Ascending aorta (tissue), 2 donors: ENCODE data around the gene ECHS1. TPM values are rescaled to one million over a fixed set of nuclear protein-coding genes. Genes with fewer than 3 reads are reported as not detected.

Source experiments
- DNase-seq, 2 donors: peaks; one replicate each; pipeline ENCODE4 v3.0.0-alpha.2; 2019; ENCODE audit warnings: low spot score in 2 of 2
- H3K27ac ChIP-seq, 2 donors: fragments of 200-600 bp; sonication (generic); one replicate each; pipeline ENCODE4 v1.5.1; 2016 to 2017; ENCODE audit warnings: mild to moderate bottlenecking in 1 of 2
- H3K27me3 ChIP-seq: fragments of 200-600 bp; sonication (generic); one replicate; pipeline ENCODE4 v1.5.1; 2017
- H3K36me3 ChIP-seq, 2 donors: fragments of 200-600 bp; sonication (generic); one replicate each; pipeline ENCODE4 v1.5.1; 2016
- H3K4me1 ChIP-seq, 2 donors: fragments of 200-600 bp; sonication (generic); one replicate each; pipeline ENCODE4 v1.5.1; 2016 to 2017; ENCODE audit warnings: mild to moderate bottlenecking in 1 of 2
- H3K4me3 ChIP-seq, 2 donors: fragments of 200-600 bp; sonication (generic); one replicate each; pipeline ENCODE4 v1.5.1; 2016 to 2017; ENCODE audit warnings: mild to moderate bottlenecking in 1 of 2
- H3K9me3 ChIP-seq, 2 donors: fragments of 200-600 bp; sonication (generic); one replicate each; pipeline ENCODE4 v1.5.1; 2016
- CTCF ChIP-seq, 3 experiments: fragments of 200-600 bp in 2 of 3; fragments of 450-650 bp in 1 of 3; sonication (generic) in 2 of 3; IDR thresholded peaks; one replicate each; pipeline ENCODE4 v1.5.1; 2016 to 2019; ENCODE audit warnings: antibody characterized with exemption in 3 of 3, mild to moderate bottlenecking in 1 of 3, moderate library complexity in 1 of 3
- intact Hi-C: fragments of 100-400 bp; cut with DNase I; formaldehyde crosslinking; loops from one replicate; pipeline ENCODE4 v1.15.1; 2023
- total RNA-seq: library from RNA; depleted of rRNA; stranded (reverse); fragments of >200 nt; gene quantifications from one replicate; pipeline ENCODE4 v1.1.0, GENCODE V29; 2016

The ECHS1 gene
- total RNA-seq, 1 donor from 2014 or later, result 68.0 TPM

DNA sequence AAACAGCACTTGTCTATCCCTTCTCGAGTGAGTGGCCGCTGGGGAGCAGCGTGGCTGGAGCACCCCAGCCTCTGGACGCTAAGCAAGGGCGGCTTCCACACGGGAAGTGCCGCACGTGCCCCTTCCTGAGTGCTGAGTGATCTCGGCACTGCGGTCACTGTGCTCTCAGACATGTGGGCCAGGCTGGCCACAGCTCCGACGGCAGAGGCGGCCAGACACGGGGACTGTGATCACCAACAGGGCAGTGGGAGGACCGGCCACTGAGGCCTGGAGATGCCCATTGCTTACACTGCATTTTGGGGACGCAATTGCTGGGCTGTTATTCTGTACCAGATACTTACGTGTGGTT is 7.0 kb downstream of the ECHS1 start:
- intact Hi-C loops, result no loop called here
- Histone ChIP-seq H3K9me3 (no peaks in the 10 kb centered on the region), H3K4me1 (no peaks in the 10 kb centered on the region), H3K36me3 (peaks cover 48 to 71% of the 10 kb centered on the region in 2 donors), H3K27me3 (no peaks in the 10 kb centered on the region), H3K4me3 (no peak overlapping the region), H3K27ac (no peak overlapping the region)
- TF ChIP-seq CTCF (IDR thresholded peaks at IDR 0.05), result no peak
- no peak for DNase-seq

DNA sequence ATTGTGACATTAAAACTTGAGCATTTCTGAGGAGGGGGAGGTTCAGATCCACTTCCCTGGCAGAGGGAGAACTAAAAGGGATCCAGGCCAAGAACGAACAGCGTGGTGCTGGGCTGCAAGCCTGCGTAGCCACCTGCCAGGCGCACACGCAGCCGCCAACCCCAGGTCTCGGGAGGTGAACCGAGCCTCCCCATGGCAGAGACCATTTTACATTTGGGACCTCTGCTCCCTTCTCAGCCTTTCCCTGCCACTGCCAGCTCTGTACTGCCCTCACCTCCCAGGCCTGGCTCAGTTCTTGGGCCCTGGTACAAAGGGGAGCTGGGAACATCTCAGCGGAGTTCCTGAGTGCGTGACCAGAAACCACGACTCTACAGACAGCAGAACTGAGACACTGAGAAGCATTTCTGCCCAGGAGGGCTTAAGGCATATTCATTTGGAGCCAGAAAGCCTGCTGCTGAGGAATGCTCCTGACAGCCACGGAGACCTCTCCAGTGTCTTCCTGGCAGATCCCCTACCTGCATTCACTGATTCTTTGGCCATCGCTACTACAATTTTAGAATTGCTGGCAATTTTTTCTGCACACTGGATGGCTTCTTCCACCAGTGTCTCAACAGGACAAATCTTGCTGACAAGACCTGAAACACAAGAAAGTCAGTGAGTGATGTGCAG is 7.6 kb downstream of the ECHS1 start:
- Histone ChIP-seq H3K36me3 (peaks cover 48 to 69% of the 10 kb centered on the region in 2 donors), H3K4me3 (no peak overlapping the region), H3K27me3 (no peaks in the 10 kb centered on the region), H3K9me3 (no peaks in the 10 kb centered on the region), H3K27ac (no peak overlapping the region), H3K4me1 (no peaks in the 10 kb centered on the region)
- intact Hi-C loops, result no loop called here
- DNase-seq, result no peak
- TF ChIP-seq CTCF (IDR thresholded peaks at IDR 0.05), result no peak

DNA sequence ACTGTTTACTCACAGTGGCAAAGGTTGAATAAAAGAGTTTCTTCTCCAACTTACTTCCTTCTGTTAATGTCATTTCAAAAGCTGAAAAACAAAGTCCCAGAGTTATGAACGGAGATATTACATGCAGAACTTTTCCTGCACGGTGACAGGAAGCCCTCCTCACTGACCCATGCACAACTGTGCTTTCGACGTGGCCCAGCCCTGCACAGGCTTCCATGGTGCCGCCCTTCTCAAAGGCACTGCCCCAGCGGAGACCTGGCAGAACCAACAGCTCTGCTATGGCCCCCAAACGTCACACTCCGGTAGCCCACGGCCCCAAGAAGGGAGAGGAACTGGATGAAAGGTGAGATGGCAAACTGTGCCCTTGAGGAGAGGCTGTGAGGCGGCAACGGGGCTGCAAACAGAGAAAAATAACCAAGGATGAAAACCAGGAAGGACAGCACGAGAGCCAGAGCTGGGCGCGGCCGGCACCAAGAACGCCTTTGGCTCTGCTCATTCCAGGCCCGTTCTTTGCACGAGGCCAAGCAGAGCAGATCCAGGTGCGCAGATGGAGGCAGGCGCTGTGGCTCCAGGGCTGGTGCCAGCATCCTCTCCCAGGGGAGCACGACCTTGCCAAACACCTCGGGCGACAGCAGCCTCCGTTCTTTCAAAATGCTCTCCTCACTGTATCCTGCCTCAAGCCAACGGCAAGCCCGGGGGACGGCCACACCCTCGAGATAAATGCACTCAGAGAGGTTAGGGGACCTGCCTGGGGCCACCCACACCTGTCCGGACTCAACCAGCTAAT is 8.3 kb downstream of the ECHS1 start:
- no peak for DNase-seq
- TF ChIP-seq CTCF (IDR thresholded peaks at IDR 0.05), result no peak
- Histone ChIP-seq H3K9me3 (no peaks in the 10 kb centered on the region), H3K36me3 (peaks cover 47 to 61% of the 10 kb centered on the region in 2 donors), H3K4me1 (no peaks in the 10 kb centered on the region), H3K27me3 (no peaks in the 10 kb centered on the region), H3K4me3 (no peak overlapping the region), H3K27ac (no peak overlapping the region)
- intact Hi-C loops, result no loop called here

- no peaks in the 10 kb centered on the region for H3K27me3 ChIP-seq
- intact Hi-C loops, result no loop called here
- H3K4me1 ChIP-seq, result no peaks in the 10 kb centered on the region
- H3K4me3 ChIP-seq, result no peak overlapping the region
- H3K27ac ChIP-seq, result no peak overlapping the region
- no peak for TF ChIP-seq CTCF (IDR thresholded peaks at IDR 0.05)
- peaks cover 31 to 42% of the 10 kb centered on the region in 2 donors for H3K36me3 ChIP-seq
- no peak for DNase-seq
- no peaks in the 10 kb centered on the region for H3K9me3 ChIP-seq
Observed at GRCh38 chr10:133362846-133363245, 10.3 kb downstream of the ECHS1 start.

DNA sequence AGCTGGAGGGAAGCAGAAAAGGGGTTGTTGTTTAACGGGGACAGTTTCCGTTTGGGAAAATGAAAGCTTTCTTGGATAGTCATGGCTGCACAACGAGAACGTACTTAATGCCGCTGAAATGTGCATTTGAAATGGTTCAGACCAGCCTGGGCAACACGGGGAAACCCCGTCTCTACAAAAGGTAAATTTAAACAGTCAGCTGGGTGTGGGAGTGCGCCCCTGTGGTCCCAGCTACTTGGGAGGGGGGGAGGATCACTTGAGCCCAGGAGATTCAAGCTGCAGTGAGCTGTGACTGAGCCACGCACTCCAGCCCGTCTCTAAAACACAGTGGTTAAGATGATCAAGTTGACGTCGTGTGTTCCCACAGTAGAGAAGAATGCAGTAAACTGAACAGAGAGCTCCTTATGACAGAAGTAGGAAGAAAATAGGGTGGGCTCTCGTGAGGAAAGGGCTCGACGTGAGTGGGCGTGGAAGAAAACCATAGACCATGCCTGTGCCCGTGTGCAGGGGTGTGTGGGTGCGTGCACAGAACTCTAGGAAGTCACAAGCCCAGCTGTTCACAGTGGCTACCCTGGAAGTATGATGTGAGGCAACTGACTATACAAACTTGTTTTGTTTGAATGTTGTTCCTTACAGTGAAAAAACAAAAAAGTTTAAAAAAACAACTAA is 11.2 kb downstream of the ECHS1 start:
- Histone ChIP-seq H3K4me1 (peaks cover 3 to 8% of the 10 kb centered on the region in 2 donors), H3K9me3 (no peaks in the 10 kb centered on the region), H3K27ac (no peak overlapping the region), H3K27me3 (no peaks in the 10 kb centered on the region), H3K4me3 (no peak overlapping the region), H3K36me3 (peaks cover 29 to 41% of the 10 kb centered on the region in 2 donors)
- DNase-seq, result no peak
- intact Hi-C loops, result no loop called here
- no peak for TF ChIP-seq CTCF (IDR thresholded peaks at IDR 0.05)
